Osteocyte (in vitro differentiated cells): ENCODE data around the gene SORL1-AS1.

Experiments used
- DNase-seq: peaks from one replicate; pipeline ENCODE4 v3.0.0; 2021; ENCODE audit warnings: mixed read lengths; ENCODE audit not compliant: unreplicated experiment; ENCODE audit errors: extremely low spot score
- H3K27ac Mint-ChIP-seq: one replicate; pipeline ENCODE4 v1.8.0; 2021; ENCODE audit warnings: mild to moderate bottlenecking, mixed read lengths; ENCODE audit not compliant: unreplicated experiment
- H3K27me3 Mint-ChIP-seq: one replicate; pipeline ENCODE4 v1.8.0; 2021; ENCODE audit warnings: mixed read lengths; ENCODE audit not compliant: unreplicated experiment
- H3K36me3 Mint-ChIP-seq: one replicate; pipeline ENCODE4 v1.8.0; 2021; ENCODE audit warnings: mixed read lengths; ENCODE audit not compliant: unreplicated experiment
- H3K4me1 Mint-ChIP-seq: one replicate; pipeline ENCODE4 v1.8.0; 2021; ENCODE audit warnings: mixed read lengths; ENCODE audit not compliant: unreplicated experiment
- H3K4me3 Mint-ChIP-seq: one replicate; pipeline ENCODE4 v1.8.0; 2021; ENCODE audit warnings: mild to moderate bottlenecking, moderate library complexity, mixed read lengths; ENCODE audit not compliant: unreplicated experiment
- H3K9me3 Mint-ChIP-seq: one replicate; pipeline ENCODE4 v1.8.0; 2021; ENCODE audit warnings: mixed read lengths; ENCODE audit not compliant: unreplicated experiment
- TF ChIP-seq, protein P1 (sequence below): fragments of 200-600 bp; sonication (generic); IDR thresholded peaks from 2 replicates; pipeline ENCODE4 v1.5.0; 2021; ENCODE audit warnings: antibody characterized with exemption, mild to moderate bottlenecking, moderate library complexity

The SORL1-AS1 gene

GRCh38 chr11:121463689-121464335, 11.0 kb upstream of the SORL1-AS1 start:
- TF ChIP-seq, protein P1, sequence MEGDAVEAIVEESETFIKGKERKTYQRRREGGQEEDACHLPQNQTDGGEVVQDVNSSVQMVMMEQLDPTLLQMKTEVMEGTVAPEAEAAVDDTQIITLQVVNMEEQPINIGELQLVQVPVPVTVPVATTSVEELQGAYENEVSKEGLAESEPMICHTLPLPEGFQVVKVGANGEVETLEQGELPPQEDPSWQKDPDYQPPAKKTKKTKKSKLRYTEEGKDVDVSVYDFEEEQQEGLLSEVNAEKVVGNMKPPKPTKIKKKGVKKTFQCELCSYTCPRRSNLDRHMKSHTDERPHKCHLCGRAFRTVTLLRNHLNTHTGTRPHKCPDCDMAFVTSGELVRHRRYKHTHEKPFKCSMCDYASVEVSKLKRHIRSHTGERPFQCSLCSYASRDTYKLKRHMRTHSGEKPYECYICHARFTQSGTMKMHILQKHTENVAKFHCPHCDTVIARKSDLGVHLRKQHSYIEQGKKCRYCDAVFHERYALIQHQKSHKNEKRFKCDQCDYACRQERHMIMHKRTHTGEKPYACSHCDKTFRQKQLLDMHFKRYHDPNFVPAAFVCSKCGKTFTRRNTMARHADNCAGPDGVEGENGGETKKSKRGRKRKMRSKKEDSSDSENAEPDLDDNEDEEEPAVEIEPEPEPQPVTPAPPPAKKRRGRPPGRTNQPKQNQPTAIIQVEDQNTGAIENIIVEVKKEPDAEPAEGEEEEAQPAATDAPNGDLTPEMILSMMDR, result no peak
- no peak for DNase-seq
- Mint-ChIP-seq H3K36me3 (no peaks in the 10 kb centered on the region), H3K27me3 (no peaks in the 10 kb centered on the region), H3K27ac (no peak overlapping the region), H3K4me3 (no peak overlapping the region), H3K9me3 (no peaks in the 10 kb centered on the region), H3K4me1 (peaks cover 38% of the 10 kb centered on the region)

GRCh38 chr11:121461843-121462242, 9.1 kb upstream of the SORL1-AS1 start:
- TF ChIP-seq, protein P1, result no peak
- H3K36me3 Mint-ChIP-seq, result no peaks in the 10 kb centered on the region
- peaks cover 24% of the 10 kb centered on the region for H3K4me1 Mint-ChIP-seq
- peaks cover 18% of the 10 kb centered on the region for H3K27me3 Mint-ChIP-seq
- no peak overlapping the region for H3K4me3 Mint-ChIP-seq
- no peak overlapping the region for H3K27ac Mint-ChIP-seq
- no peaks in the 10 kb centered on the region for H3K9me3 Mint-ChIP-seq
- DNase-seq, result no peak

GRCh38 chr11:121460941-121461514, 8.3 kb upstream of the SORL1-AS1 start:
- peaks cover 22% of the 10 kb centered on the region for H3K27me3 Mint-ChIP-seq
- no peaks in the 10 kb centered on the region for H3K36me3 Mint-ChIP-seq
- no peak for DNase-seq
- H3K27ac Mint-ChIP-seq, result no peak overlapping the region
- H3K4me1 Mint-ChIP-seq, result peaks cover 16% of the 10 kb centered on the region
- TF ChIP-seq, protein P1, result no peak
- H3K4me3 Mint-ChIP-seq, result no peak overlapping the region
- H3K9me3 Mint-ChIP-seq, result no peaks in the 10 kb centered on the region

DNA sequence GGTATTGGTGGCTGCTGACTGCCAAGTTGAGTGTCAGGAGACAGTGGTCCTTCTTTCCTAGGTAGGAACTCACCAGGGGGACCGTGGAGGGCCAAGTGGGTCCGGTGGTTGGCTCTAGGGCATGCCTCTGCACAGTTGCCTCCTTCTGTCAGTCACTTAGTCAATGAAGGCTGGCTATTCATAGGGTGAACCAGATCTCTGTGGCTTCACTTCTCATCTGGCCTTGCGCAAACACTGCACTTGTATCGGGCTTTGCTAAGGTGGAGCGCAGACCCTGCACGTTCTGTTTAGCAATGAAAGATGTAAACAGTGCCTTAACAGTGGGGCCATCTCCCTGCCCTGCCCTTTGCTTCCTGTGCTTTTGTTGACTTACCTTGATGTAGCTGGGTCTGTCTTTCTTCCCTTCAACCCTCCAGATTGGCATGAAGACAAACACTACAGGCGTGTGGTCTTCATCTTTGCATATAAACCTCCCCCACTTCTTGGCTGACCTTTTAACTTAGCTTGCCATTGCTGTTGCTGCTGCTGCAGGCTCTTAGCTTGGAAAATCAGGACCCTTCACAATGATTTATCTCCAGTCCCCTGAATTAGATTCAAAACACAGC, 6.7 kb upstream of the SORL1-AS1 start:
- H3K27me3 Mint-ChIP-seq, result peaks cover 30% of the 10 kb centered on the region
- H3K9me3 Mint-ChIP-seq, result no peaks in the 10 kb centered on the region
- DNase-seq, result no peak
- H3K36me3 Mint-ChIP-seq, result no peaks in the 10 kb centered on the region
- TF ChIP-seq, protein P1, result no peak
- no peak overlapping the region for H3K27ac Mint-ChIP-seq
- peaks cover 4% of the 10 kb centered on the region for H3K4me1 Mint-ChIP-seq
- H3K4me3 Mint-ChIP-seq, result no peak overlapping the region

DNA sequence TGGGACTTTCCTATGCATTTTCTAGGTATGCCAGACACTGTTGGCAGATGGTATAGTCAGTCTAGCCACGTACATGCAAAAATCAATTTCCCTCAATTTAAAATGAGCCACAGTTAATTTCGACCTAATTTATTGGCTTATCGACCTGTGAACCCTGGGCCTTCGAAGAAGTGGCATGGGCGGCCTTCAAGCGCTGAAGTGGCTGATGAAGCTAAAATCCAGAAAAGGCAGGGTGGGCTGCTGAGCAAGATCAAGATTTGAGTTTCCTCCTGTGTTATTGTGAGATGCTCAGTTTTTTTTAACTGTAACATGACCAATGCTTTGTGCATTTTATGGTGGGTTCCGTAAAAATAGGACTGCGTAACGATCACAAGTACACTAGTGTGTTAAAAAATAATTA, 5.8 kb upstream of the SORL1-AS1 start:
- DNase-seq, result no peak
- Mint-ChIP-seq H3K27me3 (peaks cover 39% of the 10 kb centered on the region), H3K27ac (no peak overlapping the region), H3K4me3 (no peak overlapping the region), H3K4me1 (no peaks in the 10 kb centered on the region), H3K36me3 (no peaks in the 10 kb centered on the region), H3K9me3 (no peaks in the 10 kb centered on the region)
- TF ChIP-seq, protein P1, result no peak
